CD4-positive, CD25-positive, alpha-beta regulatory T cell (primary cell): Measurements from ENCODE around the gene CACNA1G. TPM values are rescaled to one million over a fixed set of nuclear protein-coding genes. Genes with fewer than 3 reads are reported as not detected.

ENCODE experiments used
- ATAC-seq, 2 donors: fragments of 150-1000 bp; cut with Tn5 transposase; one replicate each; pipeline ENCODE4 v1.10.0; 2021; ENCODE audit warnings: low read depth in 2 of 2, moderate number of reproducible peaks in 2 of 2, moderate library complexity in 1 of 2
- DNase-seq, 3 donors: peaks; one replicate each; pipeline versions ENCODE4 v3.0.0 to v3.0.0-alpha.2; 2012 to 2022; ENCODE audit warnings: mixed read lengths in 1 of 3
- H3K27ac ChIP-seq: one replicate; pipeline ENCODE4 v1.7.0; 2013; ENCODE audit warnings: mild to moderate bottlenecking, low read length; ENCODE audit not compliant: insufficient read depth, poor library complexity, severe bottlenecking
- H3K27me3 ChIP-seq: one replicate; pipeline ENCODE4 v1.7.0; 2013; ENCODE audit warnings: low read length; ENCODE audit not compliant: control insufficient read depth, insufficient read depth
- H3K36me3 ChIP-seq: one replicate; pipeline ENCODE4 v1.7.0; 2013; ENCODE audit warnings: mild to moderate bottlenecking, low read length, moderate library complexity; ENCODE audit not compliant: control insufficient read depth, insufficient read depth
- H3K4me1 ChIP-seq: 2 replicates; pipeline ENCODE4 v1.7.0; 2013; ENCODE audit warnings: mild to moderate bottlenecking, low read length; ENCODE audit not compliant: insufficient read depth, control insufficient read depth, poor library complexity, severe bottlenecking
- H3K4me3 ChIP-seq: one replicate; pipeline ENCODE4 v1.7.0; 2013; ENCODE audit warnings: low read depth, mild to moderate bottlenecking, low read length, moderate library complexity
- H3K9me3 ChIP-seq, 2 experiments: 1 replicate in 1 of 2; 2 replicates in 1 of 2; pipeline ENCODE4 v1.7.0; 2013; ENCODE audit warnings: low read length in 2 of 2, mild to moderate bottlenecking in 1 of 2, moderate library complexity in 1 of 2; ENCODE audit not compliant: control insufficient read depth in 2 of 2
- H3K27ac Mint-ChIP-seq, 3 donors: one replicate each; pipeline ENCODE4 v1.8.0; 2020 to 2022; ENCODE audit warnings: mild to moderate bottlenecking in 3 of 3, mixed read lengths in 3 of 3, moderate library complexity in 2 of 3
- H3K27me3 Mint-ChIP-seq: one replicate; pipeline ENCODE4 v1.8.0; 2022; ENCODE audit warnings: mild to moderate bottlenecking, mixed read lengths
- H3K36me3 Mint-ChIP-seq: one replicate; pipeline ENCODE4 v1.8.0; 2020; ENCODE audit warnings: mixed read lengths
- H3K4me1 Mint-ChIP-seq, 4 donors: one replicate each; pipeline ENCODE4 v1.8.0; 2020 to 2022; ENCODE audit warnings: mixed read lengths in 4 of 4, mild to moderate bottlenecking in 1 of 4
- H3K4me3 Mint-ChIP-seq, 4 donors: one replicate each; pipeline ENCODE4 v1.8.0; 2020 to 2022; ENCODE audit warnings: mild to moderate bottlenecking in 4 of 4, mixed read lengths in 4 of 4, moderate library complexity in 3 of 4
- H3K9me3 Mint-ChIP-seq, 7 donors: one replicate each; pipeline ENCODE4 v1.8.0; 2020 to 2022; ENCODE audit warnings: mixed read lengths in 7 of 7, mild to moderate bottlenecking in 3 of 7, moderate library complexity in 2 of 7
- polyA plus RNA-seq, 4 donors: library from polyadenylated mRNA; unstranded; fragments of 300-500 nt; fragmentation: Illumina TruSeq; gene quantifications; one replicate each; pipeline ENCODE4 v1.2.3, GENCODE V29; 2021
- total RNA-seq: library from RNA; stranded (reverse); gene quantifications from one replicate; pipeline ENCODE4 v1.2.3, GENCODE V29; 2022

Gene CACNA1G
- total and polyA plus RNA-seq, 5 donors from 2014 or later, result 0.05 TPM; not detected in 4

DNA sequence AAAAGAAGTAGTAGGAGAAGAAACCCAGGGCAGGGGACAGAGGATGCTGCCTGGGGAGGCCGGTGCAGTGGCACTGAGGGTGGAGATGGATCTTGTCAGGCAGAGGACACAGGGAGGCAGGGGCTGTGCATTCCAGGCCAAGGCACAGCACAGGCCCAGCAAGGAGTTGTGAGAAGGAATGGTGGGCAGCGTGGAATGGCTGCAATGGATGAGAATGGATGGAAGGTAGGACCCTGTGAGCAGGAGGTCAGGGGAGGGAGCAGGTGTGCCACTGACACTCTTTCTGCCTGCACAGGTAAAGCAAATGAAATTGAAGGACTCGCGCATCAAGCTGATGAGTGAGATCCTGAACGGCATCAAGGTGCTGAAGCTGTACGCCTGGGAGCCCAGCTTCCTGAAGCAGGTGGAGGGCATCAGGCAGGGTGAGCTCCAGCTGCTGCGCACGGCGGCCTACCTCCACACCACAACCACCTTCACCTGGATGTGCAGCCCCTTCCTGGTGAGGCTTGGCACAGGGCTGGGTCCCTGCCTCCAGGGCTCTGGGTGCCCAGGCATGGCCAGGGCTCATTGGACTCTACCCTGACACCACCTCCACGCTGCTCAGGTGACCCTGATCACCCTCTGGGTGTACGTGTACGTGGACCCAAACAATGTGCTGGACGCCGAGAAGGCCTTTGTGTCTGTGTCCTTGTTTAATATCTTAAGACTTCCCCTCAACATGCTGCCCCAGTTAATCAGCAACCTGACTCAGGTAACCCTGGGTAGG is 106.9 kb downstream of the CACNA1G start:
- no peak for DNase-seq
- no peak overlapping the region for H3K27ac ChIP-seq
- H3K9me3 Mint-ChIP-seq, result peaks cover 0 to 2% (median 0%) of the 10 kb centered on the region in 7 donors
- H3K4me3 Mint-ChIP-seq, result no peak overlapping the region
- H3K36me3 Mint-ChIP-seq, result no peaks in the 10 kb centered on the region
- no peaks in the 10 kb centered on the region for H3K9me3 ChIP-seq
- no peak overlapping the region for H3K4me3 ChIP-seq
- no peaks in the 10 kb centered on the region for H3K27me3 Mint-ChIP-seq
- no peaks in the 10 kb centered on the region for H3K27me3 ChIP-seq
- H3K36me3 ChIP-seq, result no peaks in the 10 kb centered on the region
- ATAC-seq, result no peak
- H3K4me1 ChIP-seq, result no peaks in the 10 kb centered on the region
- H3K4me1 Mint-ChIP-seq, result peaks cover 0 to 3% (median 0%) of the 10 kb centered on the region in 4 donors
- H3K27ac Mint-ChIP-seq, result peak overlapping the region in 1 of 3 donors; percentile 27

DNA sequence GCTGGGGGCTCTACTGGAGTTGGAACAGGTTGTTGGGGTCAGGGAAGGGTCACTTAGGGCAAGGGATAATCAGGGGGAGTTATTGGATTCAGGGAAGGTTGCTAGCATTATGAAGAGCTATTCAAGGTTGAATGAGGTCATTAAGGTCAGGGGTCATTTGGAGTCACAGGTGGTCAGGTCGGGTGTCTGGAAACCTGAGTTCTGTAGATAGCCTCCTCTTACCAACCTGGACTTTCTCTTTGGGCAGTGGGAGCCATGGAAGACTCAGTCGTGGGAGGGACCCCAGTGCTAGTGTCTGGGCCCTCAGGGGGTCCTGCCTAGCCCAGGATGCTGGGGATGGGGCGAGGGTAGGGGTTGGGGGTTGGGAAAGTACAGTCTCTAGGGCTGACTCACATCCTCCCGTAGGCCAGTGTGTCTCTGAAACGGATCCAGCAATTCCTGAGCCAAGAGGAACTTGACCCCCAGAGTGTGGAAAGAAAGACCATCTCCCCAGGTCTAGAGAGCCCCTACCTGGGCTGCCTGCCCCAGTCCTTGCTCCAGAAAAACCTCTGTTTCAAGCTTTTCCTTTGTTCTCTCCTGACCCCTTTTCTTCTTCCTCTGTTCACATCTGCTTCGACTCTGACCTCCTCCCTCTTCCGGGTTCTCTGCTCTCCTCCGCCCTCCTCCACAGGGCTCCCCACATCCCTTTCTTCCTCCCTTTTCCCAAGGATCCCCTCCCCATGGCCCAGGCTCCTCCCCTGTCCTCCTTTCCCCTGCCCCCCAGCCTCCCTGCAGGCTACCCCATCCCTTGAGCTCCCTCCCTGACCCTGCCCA is 107.7 kb downstream of the CACNA1G start:
- Histone ChIP-seq H3K4me1 (no peaks in the 10 kb centered on the region), H3K27ac (no peak overlapping the region), H3K36me3 (no peaks in the 10 kb centered on the region), H3K4me3 (no peak overlapping the region), H3K27me3 (no peaks in the 10 kb centered on the region), H3K9me3 (no peaks in the 10 kb centered on the region)
- DNase-seq (no peak), ATAC-seq (no peak)
- Mint-ChIP-seq H3K4me3 (no peak overlapping the region), H3K9me3 (peaks cover 0 to 2% (median 0%) of the 10 kb centered on the region in 7 donors), H3K4me1 (peaks cover 0 to 3% (median 0%) of the 10 kb centered on the region in 4 donors), H3K27me3 (no peaks in the 10 kb centered on the region), H3K27ac (peak overlapping the region in 2 of 3 donors; percentile 17 to 76), H3K36me3 (no peaks in the 10 kb centered on the region)

GRCh38 chr17:50668838-50669581 is 108.5 kb downstream of the CACNA1G start:
- Mint-ChIP-seq H3K27ac (peak overlapping the region in 1 of 3 donors; percentile 17), H3K4me1 (peaks cover 0 to 3% (median 0%) of the 10 kb centered on the region in 4 donors), H3K4me3 (no peak overlapping the region), H3K9me3 (peaks cover 0 to 2% (median 0%) of the 10 kb centered on the region in 7 donors), H3K36me3 (no peaks in the 10 kb centered on the region), H3K27me3 (no peaks in the 10 kb centered on the region)
- Histone ChIP-seq H3K9me3 (no peaks in the 10 kb centered on the region), H3K27ac (no peak overlapping the region), H3K4me1 (no peaks in the 10 kb centered on the region), H3K4me3 (no peak overlapping the region), H3K27me3 (no peaks in the 10 kb centered on the region), H3K36me3 (no peaks in the 10 kb centered on the region)
- DNase-seq (no peak), ATAC-seq (no peak)

DNA sequence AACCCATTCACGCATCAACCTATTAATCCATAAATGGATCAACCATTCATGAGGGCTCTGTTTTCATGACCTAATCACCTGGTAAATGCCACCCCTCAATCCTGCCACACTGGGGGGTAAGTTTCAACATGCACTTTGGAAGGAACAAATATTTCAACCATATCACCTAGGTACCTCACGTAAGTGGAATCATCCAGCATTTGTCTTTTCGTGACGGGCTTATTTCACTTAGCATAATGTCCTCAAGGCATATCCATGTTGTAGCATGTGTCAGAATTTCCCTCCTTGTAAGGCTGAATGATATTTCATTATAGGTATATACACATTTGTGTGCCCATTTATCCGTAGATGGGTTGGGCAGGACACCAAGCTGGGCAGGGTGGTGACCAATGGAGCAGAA is 111.6 kb downstream of the CACNA1G start:
- Histone ChIP-seq H3K27ac (no peak overlapping the region), H3K4me3 (no peak overlapping the region), H3K36me3 (no peaks in the 10 kb centered on the region), H3K4me1 (no peaks in the 10 kb centered on the region), H3K27me3 (no peaks in the 10 kb centered on the region), H3K9me3 (no peaks in the 10 kb centered on the region)
- Mint-ChIP-seq H3K36me3 (no peaks in the 10 kb centered on the region), H3K27me3 (no peaks in the 10 kb centered on the region), H3K27ac (no peak overlapping the region), H3K4me1 (no peaks in the 10 kb centered on the region), H3K4me3 (no peak overlapping the region), H3K9me3 (peaks cover 0 to 2% (median 0%) of the 10 kb centered on the region in 7 donors)
- ATAC-seq (no peak), DNase-seq (no peak)

DNA sequence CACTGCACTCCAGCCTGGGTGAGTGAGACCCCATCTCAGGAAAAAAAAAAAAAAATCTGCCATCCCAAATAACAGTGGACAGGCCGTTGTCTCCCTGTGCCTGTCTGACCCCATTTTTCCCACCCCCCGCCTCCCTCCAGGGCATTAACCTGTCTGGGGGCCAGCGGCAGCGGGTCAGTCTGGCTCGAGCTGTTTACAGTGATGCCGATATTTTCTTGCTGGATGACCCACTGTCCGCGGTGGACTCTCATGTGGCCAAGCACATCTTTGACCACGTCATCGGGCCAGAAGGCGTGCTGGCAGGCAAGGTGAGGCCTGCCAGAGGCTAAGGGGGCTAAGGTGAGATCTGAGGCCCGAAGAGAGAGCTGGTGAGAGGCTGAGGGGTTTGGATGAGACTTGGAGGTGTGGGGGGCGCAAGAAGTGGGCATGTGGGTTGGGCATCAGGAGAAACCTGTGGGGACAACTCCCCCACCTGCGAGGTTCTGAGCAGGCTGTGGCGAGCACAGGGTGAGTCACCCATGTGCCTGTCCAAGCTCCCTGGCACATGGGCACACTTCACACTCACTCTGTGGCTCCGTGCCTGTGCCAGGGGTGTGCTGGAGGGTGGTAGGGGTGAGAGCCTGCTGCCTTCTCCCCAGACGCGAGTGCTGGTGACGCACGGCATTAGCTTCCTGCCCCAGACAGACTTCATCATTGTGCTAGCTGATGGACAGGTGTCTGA is 112.5 kb downstream of the CACNA1G start:
- ATAC-seq (no peak), DNase-seq (no peak)
- no peaks in the 10 kb centered on the region for H3K4me1 ChIP-seq
- no peak overlapping the region for H3K27ac ChIP-seq
- Mint-ChIP-seq H3K27ac (no peak overlapping the region), H3K4me3 (no peak overlapping the region), H3K9me3 (no peaks in the 10 kb centered on the region), H3K36me3 (no peaks in the 10 kb centered on the region), H3K4me1 (no peaks in the 10 kb centered on the region), H3K27me3 (no peaks in the 10 kb centered on the region)
- H3K36me3 ChIP-seq, result no peaks in the 10 kb centered on the region
- no peaks in the 10 kb centered on the region for H3K27me3 ChIP-seq
- H3K4me3 ChIP-seq, result no peak overlapping the region
- H3K9me3 ChIP-seq, result no peaks in the 10 kb centered on the region

DNA sequence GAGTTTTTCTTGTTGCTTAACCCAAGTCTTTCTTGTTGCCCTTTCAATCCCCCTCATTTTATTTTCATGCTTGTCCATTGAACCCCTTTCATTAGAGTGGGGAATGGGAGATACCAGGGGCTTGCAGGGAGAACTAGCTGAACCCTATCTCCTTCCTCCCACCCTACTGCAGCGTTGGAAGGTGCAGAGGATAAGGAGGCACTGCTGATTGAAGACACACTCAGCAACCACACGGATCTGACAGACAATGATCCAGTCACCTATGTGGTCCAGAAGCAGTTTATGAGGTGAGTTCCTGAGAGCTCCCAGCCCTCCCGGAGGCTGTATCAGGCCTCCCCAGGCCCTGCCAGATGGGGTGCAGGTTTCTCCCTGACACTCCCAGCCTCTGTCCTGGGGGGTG is 114.7 kb downstream of the CACNA1G start:
- no peak overlapping the region for H3K4me3 Mint-ChIP-seq
- no peaks in the 10 kb centered on the region for H3K4me1 Mint-ChIP-seq
- no peak overlapping the region for H3K27ac ChIP-seq
- H3K36me3 Mint-ChIP-seq, result no peaks in the 10 kb centered on the region
- H3K36me3 ChIP-seq, result no peaks in the 10 kb centered on the region
- H3K27me3 Mint-ChIP-seq, result no peaks in the 10 kb centered on the region
- H3K9me3 Mint-ChIP-seq, result no peaks in the 10 kb centered on the region
- H3K27ac Mint-ChIP-seq, result no peak overlapping the region
- no peaks in the 10 kb centered on the region for H3K27me3 ChIP-seq
- DNase-seq (no peak), ATAC-seq (no peak)
- H3K4me1 ChIP-seq, result no peaks in the 10 kb centered on the region
- no peak overlapping the region for H3K4me3 ChIP-seq
- no peaks in the 10 kb centered on the region for H3K9me3 ChIP-seq

GRCh38 chr17:50675627-50676026 is 115.1 kb downstream of the CACNA1G start:
- no peaks in the 10 kb centered on the region for H3K9me3 Mint-ChIP-seq
- no peaks in the 10 kb centered on the region for H3K36me3 Mint-ChIP-seq
- Histone ChIP-seq H3K9me3 (no peaks in the 10 kb centered on the region), H3K36me3 (no peaks in the 10 kb centered on the region), H3K4me3 (no peak overlapping the region), H3K27ac (no peak overlapping the region), H3K27me3 (no peaks in the 10 kb centered on the region), H3K4me1 (no peaks in the 10 kb centered on the region)
- ATAC-seq (no peak), DNase-seq (no peak)
- no peak overlapping the region for H3K27ac Mint-ChIP-seq
- H3K4me1 Mint-ChIP-seq, result no peaks in the 10 kb centered on the region
- no peaks in the 10 kb centered on the region for H3K27me3 Mint-ChIP-seq
- no peak overlapping the region for H3K4me3 Mint-ChIP-seq
